Peyer's patch (tissue), 4 donors: Measurements from ENCODE around the gene WFIKKN2. TPM values are rescaled to one million over a fixed set of nuclear protein-coding genes. Genes with fewer than 3 reads are reported as not detected.

Source experiments
- DNase-seq, 3 donors: peaks; one replicate each; pipeline ENCODE4 v3.0.0-alpha.2; 2017 to 2019
- H3K27ac ChIP-seq, 4 donors: fragments of 200-600 bp; sonication (generic); one replicate each; pipeline ENCODE4 v1.5.1; 2016 to 2019
- H3K27me3 ChIP-seq, 2 donors: fragments of 200-600 bp; sonication (generic); one replicate each; pipeline ENCODE4 v1.5.1; 2019
- H3K36me3 ChIP-seq, 3 donors: fragments of 200-600 bp; sonication (generic); one replicate each; pipeline ENCODE4 v1.5.1; 2016 to 2019
- H3K4me1 ChIP-seq, 4 donors: fragments of 200-600 bp; sonication (generic); one replicate each; pipeline ENCODE4 v1.5.1; 2016 to 2019
- H3K4me3 ChIP-seq, 4 donors: fragments of 200-600 bp; sonication (generic); 1 replicate in 3 of 4; 2 replicates in 1 of 4; pipeline ENCODE4 v1.5.1; 2016 to 2019; ENCODE audit warnings: mild to moderate bottlenecking in 1 of 4
- H3K9me3 ChIP-seq, 4 donors: fragments of 200-600 bp; sonication (generic); one replicate each; pipeline ENCODE4 v1.5.1; 2016 to 2019; ENCODE audit warnings: mild to moderate bottlenecking in 1 of 4
- POLR2A ChIP-seq, 2 donors: fragments of 450-650 bp; IDR thresholded peaks; one replicate each; pipeline ENCODE4 v1.5.1; 2017; ENCODE audit warnings: antibody characterized with exemption in 2 of 2, mild to moderate bottlenecking in 2 of 2, moderate library complexity in 2 of 2
- total RNA-seq, 4 donors: library from RNA; depleted of rRNA; stranded (reverse); fragments of >200 nt; gene quantifications; one replicate each; pipeline ENCODE4 v1.1.0, GENCODE V29; 2016
- TF ChIP-seq, protein P1 (sequence below), 6 experiments: fragments of 450-650 bp in 4 of 6; fragments of 200-600 bp in 2 of 6; sonication (generic) in 1 of 6; IDR thresholded peaks; one replicate each; pipeline ENCODE4 v1.5.1; 2017 to 2019; ENCODE audit warnings: antibody characterized with exemption in 6 of 6, mild to moderate bottlenecking in 3 of 6, moderate library complexity in 1 of 6

The WFIKKN2 gene
- total RNA-seq, 4 donors from 2014 or later: not detected

DNA sequence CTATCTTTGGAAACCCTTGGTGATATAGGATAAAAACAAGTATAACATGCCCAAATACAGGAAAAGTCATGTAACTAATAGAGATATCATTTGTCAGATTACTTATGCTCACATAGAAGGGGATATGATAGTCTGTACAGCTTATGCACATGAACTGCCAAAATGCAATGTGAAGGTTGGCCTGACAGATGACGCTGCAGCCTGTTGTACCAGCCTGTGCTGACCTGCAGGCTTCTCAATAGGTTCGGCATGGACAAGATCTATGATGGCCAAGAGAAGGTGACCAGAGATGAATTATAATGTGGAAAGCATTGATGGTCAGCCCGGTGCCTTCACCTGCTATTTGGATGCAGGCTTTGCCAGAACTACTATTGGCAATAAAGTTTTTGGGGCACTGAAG, 12.7 kb downstream of the WFIKKN2 start:
- Histone ChIP-seq H3K36me3 (no peaks in the 10 kb centered on the region), H3K27ac (no peak overlapping the region), H3K4me3 (no peak overlapping the region), H3K9me3 (no peaks in the 10 kb centered on the region), H3K4me1 (peaks cover 0 to 8% (median 0%) of the 10 kb centered on the region in 4 donors), H3K27me3 (no peaks in the 10 kb centered on the region)
- DNase-seq: no peak
- TF ChIP-seq, protein P1, sequence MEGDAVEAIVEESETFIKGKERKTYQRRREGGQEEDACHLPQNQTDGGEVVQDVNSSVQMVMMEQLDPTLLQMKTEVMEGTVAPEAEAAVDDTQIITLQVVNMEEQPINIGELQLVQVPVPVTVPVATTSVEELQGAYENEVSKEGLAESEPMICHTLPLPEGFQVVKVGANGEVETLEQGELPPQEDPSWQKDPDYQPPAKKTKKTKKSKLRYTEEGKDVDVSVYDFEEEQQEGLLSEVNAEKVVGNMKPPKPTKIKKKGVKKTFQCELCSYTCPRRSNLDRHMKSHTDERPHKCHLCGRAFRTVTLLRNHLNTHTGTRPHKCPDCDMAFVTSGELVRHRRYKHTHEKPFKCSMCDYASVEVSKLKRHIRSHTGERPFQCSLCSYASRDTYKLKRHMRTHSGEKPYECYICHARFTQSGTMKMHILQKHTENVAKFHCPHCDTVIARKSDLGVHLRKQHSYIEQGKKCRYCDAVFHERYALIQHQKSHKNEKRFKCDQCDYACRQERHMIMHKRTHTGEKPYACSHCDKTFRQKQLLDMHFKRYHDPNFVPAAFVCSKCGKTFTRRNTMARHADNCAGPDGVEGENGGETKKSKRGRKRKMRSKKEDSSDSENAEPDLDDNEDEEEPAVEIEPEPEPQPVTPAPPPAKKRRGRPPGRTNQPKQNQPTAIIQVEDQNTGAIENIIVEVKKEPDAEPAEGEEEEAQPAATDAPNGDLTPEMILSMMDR (IDR thresholded peaks at IDR 0.05): peak in 1 of 6 experiments; percentile 9
- no peak for TF ChIP-seq POLR2A (IDR thresholded peaks at IDR 0.05)

- H3K4me1 ChIP-seq: peaks cover 0 to 14% (median 0%) of the 10 kb centered on the region in 4 donors
- H3K36me3 ChIP-seq: no peaks in the 10 kb centered on the region
- no peak overlapping the region for H3K27ac ChIP-seq
- TF ChIP-seq, protein P1 (IDR thresholded peaks at IDR 0.05): no peak
- TF ChIP-seq POLR2A (IDR thresholded peaks at IDR 0.05): no peak
- no peak for DNase-seq
- H3K9me3 ChIP-seq: no peaks in the 10 kb centered on the region
- H3K4me3 ChIP-seq: no peak overlapping the region
- no peaks in the 10 kb centered on the region for H3K27me3 ChIP-seq
These were observed 13.3 kb downstream of the WFIKKN2 start for GRCh38 chr17:50848711-50849110.

GRCh38 chr17:50850640-50851039, 15.3 kb downstream of the WFIKKN2 start:
- no peak overlapping the region for H3K4me3 ChIP-seq
- H3K27me3 ChIP-seq: no peaks in the 10 kb centered on the region
- no peaks in the 10 kb centered on the region for H3K9me3 ChIP-seq
- TF ChIP-seq POLR2A (IDR thresholded peaks at IDR 0.05): no peak
- TF ChIP-seq, protein P1 (IDR thresholded peaks at IDR 0.05): no peak
- H3K36me3 ChIP-seq: no peaks in the 10 kb centered on the region
- no peak overlapping the region for H3K27ac ChIP-seq
- peak in 1 of 3 donors; percentile 27 for DNase-seq
- H3K4me1 ChIP-seq: peaks cover 0 to 16% (median 0%) of the 10 kb centered on the region in 4 donors

- H3K36me3 ChIP-seq: no peaks in the 10 kb centered on the region
- H3K4me3 ChIP-seq: no peak overlapping the region
- H3K27me3 ChIP-seq: no peaks in the 10 kb centered on the region
- peak overlapping the region in 2 of 4 donors; percentile 57 to 74 for H3K27ac ChIP-seq
- no peaks in the 10 kb centered on the region for H3K9me3 ChIP-seq
- peak in 1 of 3 donors; percentile 1 for DNase-seq
- no peak for TF ChIP-seq POLR2A (IDR thresholded peaks at IDR 0.05)
- TF ChIP-seq, protein P1 (IDR thresholded peaks at IDR 0.05): no peak
- peaks cover 0 to 16% (median 0%) of the 10 kb centered on the region in 4 donors for H3K4me1 ChIP-seq
These were observed 17.7 kb downstream of the WFIKKN2 start for GRCh38 chr17:50853015-50853615.

GRCh38 chr17:50853781-50854180, 18.4 kb downstream of the WFIKKN2 start:
- DNase-seq: no peak
- Histone ChIP-seq H3K27me3 (no peaks in the 10 kb centered on the region), H3K4me1 (peaks cover 0 to 16% (median 0%) of the 10 kb centered on the region in 4 donors), H3K4me3 (no peak overlapping the region), H3K9me3 (no peaks in the 10 kb centered on the region), H3K36me3 (no peaks in the 10 kb centered on the region), H3K27ac (no peak overlapping the region)
- no peak for TF ChIP-seq POLR2A (IDR thresholded peaks at IDR 0.05)
- TF ChIP-seq, protein P1 (IDR thresholded peaks at IDR 0.05): no peak
